ENCODE results near the gene WDR46. TPM values are rescaled to one million over a fixed set of nuclear protein-coding genes. Genes with fewer than 3 reads are reported as not detected.
A peak's percentile ranks its signal among the peaks of the same experiment; 100 is the strongest.

Gene WDR46
- total and polyA plus RNA-seq, 2 of the 13 experiments (the other 11 are each of a cell fraction or from before 2014, with no cell fraction given) = 47.4 to 105 TPM

DNA sequence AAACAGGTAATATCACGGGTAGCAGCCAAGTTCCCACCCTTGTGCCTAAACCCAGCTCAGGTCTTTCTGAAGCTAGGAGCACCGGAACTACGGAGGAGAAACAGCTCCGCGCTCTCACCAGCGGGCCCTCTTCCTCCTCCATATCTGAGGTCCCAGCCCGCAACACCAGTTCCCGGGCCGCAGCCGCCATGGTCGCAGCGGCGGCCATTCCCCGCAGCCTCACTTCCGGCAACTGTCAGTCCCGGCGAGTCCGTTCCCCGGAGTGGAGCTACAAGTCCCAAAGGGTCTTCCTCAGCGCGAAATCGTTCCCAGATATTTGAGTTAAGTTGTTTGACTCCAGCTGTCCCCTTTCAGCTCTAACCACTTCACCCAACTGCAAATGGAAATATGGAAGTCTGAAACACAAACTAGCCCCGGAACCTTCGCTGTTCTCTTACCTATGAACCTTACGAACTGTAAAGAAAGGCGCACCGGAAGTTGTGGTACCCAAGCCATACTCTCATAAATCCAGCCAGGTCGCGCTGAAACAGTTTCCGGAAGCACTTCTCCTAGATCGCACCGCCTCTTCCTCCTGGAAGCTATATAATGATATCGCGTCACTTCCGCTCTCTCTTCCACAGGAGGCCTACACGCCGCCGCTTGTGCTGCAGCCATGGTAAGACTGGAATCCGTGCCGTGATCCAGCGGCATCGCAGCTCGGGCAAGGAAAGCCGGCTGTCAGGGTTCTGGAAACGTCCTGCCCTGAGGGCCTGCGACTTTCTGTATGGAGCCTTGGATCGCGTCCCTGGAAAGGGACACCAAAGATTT lies 17.4 kb downstream of the WDR46 start, which contains the start of the genes RPS18 and VPS52 (continued):
- TF ChIP-seq ZNF17 (CRISPR knock-in tag; IDR thresholded peaks at IDR 0.05) (no peak), ZNF337 (CRISPR knock-in tag; IDR thresholded peaks at IDR 0.05; ENCODE audit: borderline replicate concordance, low read depth) (peak; percentile 83; the same call in 1 of the 2 replicates), RCOR2 (CRISPR knock-in tag; IDR thresholded peaks at IDR 0.05) (0 out of 2 replicates have a peak, but pooled peaks have one; percentile 15), PITX1 (CRISPR knock-in tag; IDR thresholded peaks at IDR 0.05) (peak; percentile 76), ZNF12 (CRISPR knock-in tag; IDR thresholded peaks at IDR 0.05) (peak; percentile 81), ZNF574 (CRISPR knock-in tag; IDR thresholded peaks at IDR 0.05) (peak; percentile 93), ZNF781 (CRISPR knock-in tag; IDR thresholded peaks at IDR 0.05; ENCODE audit: borderline replicate concordance, not compliant biosample characterization) (peak; percentile 88), PAF1 (CRISPR knock-in tag; IDR thresholded peaks at IDR 0.05) (no peak), ZNF501 (CRISPR knock-in tag; IDR thresholded peaks at IDR 0.05) (peak; percentile 99), ZNF335 (CRISPR knock-in tag; IDR thresholded peaks at IDR 0.05) (peak; percentile 84), TBL1XR1 (IDR thresholded peaks at IDR 0.05; ENCODE audit: borderline replicate concordance, low read length, partially characterized antibody) (peak; percentile 82), ZSCAN30 (CRISPR knock-in tag; IDR thresholded peaks at IDR 0.05) (peak; percentile 65; the same call in 1 of the 2 replicates), CSRNP2 (CRISPR knock-in tag; conservative IDR thresholded peaks at IDR 0.05; ENCODE audit: low read depth) (no peak), MZF1 (CRISPR knock-in tag; IDR thresholded peaks at IDR 0.05; ENCODE audit: borderline replicate concordance) (no peak), WIZ (CRISPR knock-in tag; IDR thresholded peaks at IDR 0.05) (no peak; the same call in 1 of the 2 replicates), ZNF160 (CRISPR knock-in tag; IDR thresholded peaks at IDR 0.05) (peak; percentile 40), SSRP1 (CRISPR knock-in tag; IDR thresholded peaks at IDR 0.05) (no peak), ZNF740 (CRISPR knock-in tag; IDR thresholded peaks at IDR 0.05) (peak; percentile 53; the same call in 1 of the 2 replicates), MTA3 (CRISPR knock-in tag; IDR thresholded peaks at IDR 0.05) (peak; percentile 84; the same call in 1 of the 2 replicates), TOPORS (CRISPR knock-in tag; IDR thresholded peaks at IDR 0.05) (peak; percentile 58), DMAP1 (CRISPR knock-in tag; IDR thresholded peaks at IDR 0.05) (peak; percentile 99), PCBP2 (optimal IDR thresholded peaks at IDR 0.05; ENCODE audit: low read depth, low read length, poor library complexity, severe bottlenecking) (no peak), TEAD2 (CRISPR knock-in tag; IDR thresholded peaks at IDR 0.05) (no peak), FOXC1 (CRISPR knock-in tag; IDR thresholded peaks at IDR 0.05; ENCODE audit: borderline replicate concordance) (peak; percentile 89; the same call in 1 of the 2 replicates)
- TF ChIP-seq, protein P1, sequence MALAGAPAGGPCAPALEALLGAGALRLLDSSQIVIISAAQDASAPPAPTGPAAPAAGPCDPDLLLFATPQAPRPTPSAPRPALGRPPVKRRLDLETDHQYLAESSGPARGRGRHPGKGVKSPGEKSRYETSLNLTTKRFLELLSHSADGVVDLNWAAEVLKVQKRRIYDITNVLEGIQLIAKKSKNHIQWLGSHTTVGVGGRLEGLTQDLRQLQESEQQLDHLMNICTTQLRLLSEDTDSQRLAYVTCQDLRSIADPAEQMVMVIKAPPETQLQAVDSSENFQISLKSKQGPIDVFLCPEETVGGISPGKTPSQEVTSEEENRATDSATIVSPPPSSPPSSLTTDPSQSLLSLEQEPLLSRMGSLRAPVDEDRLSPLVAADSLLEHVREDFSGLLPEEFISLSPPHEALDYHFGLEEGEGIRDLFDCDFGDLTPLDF (CRISPR knock-in tag; IDR thresholded peaks at IDR 0.05) = peak; percentile 54
